Activated CD8-positive, alpha-beta memory T cell treated with anti-CD3 and anti-CD28 coated beads, Interleukin-2, amount 10 ng/mL, durations not matched to agents 7 days and 5 days (primary cell): ENCODE data around the gene SGK1. TPM values are rescaled to one million over a fixed set of nuclear protein-coding genes. Genes with fewer than 3 reads are reported as not detected.

Source experiments
- ATAC-seq: fragments of 150-1000 bp; cut with Tn5 transposase; one replicate; pipeline ENCODE4 v1.10.0; 2021; ENCODE audit warnings: moderate library complexity
- CTCF ChIA-PET: fragments of 350-600 bp; sonication (Branson Sonifier 250); formaldehyde crosslinking; loops from one replicate; lab custom pipeline; 2021; ENCODE audit warnings: antibody characterized with exemption; lab: Charles Lee
- DNase-seq: peaks from one replicate; pipeline ENCODE4 v3.0.0-alpha.2; 2020
- H3K27ac Mint-ChIP-seq: one replicate; pipeline ENCODE4 v1.8.0; 2021; ENCODE audit warnings: mild to moderate bottlenecking, mixed read lengths
- H3K27me3 Mint-ChIP-seq: one replicate; pipeline ENCODE4 v1.8.0; 2021; ENCODE audit warnings: mixed read lengths
- H3K36me3 Mint-ChIP-seq: one replicate; pipeline ENCODE4 v1.8.0; 2021; ENCODE audit warnings: mild to moderate bottlenecking, mixed read lengths
- H3K4me1 Mint-ChIP-seq: one replicate; pipeline ENCODE4 v1.8.0; 2021; ENCODE audit warnings: mixed read lengths
- H3K4me3 Mint-ChIP-seq: one replicate; pipeline ENCODE4 v1.8.0; 2021; ENCODE audit warnings: mild to moderate bottlenecking, moderate library complexity, mixed read lengths
- H3K9me3 Mint-ChIP-seq: one replicate; pipeline ENCODE4 v1.8.0; 2022; ENCODE audit warnings: low read depth, mixed read lengths
- total RNA-seq, 2 experiments: library from RNA; stranded (reverse); gene quantifications; one replicate each; pipeline ENCODE4 v1.2.3, GENCODE V29; 2021

SGK1 gene
- total RNA-seq, 2 experiments from 2014 or later, result 14.8 to 36.5 TPM

DNA sequence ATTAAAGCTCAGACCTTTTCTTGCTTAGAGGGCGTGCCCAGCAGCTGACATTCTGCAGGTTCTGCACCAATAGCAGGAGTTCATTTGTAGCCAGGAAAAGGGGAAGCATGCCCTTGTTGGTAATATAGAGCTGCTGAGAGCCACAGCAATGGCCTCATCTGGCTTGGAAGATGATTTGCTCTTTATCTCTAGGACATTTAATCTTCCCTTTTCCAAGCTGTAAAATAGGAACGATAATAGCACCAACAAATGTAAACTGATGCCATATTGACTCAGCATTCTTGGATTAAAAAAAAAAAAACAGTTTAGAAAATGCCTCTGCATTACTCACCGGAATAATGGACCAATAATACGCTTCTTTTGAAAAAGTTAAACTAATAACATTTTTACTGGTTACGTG, 172.1 kb downstream of the SGK1 start:
- H3K4me3 Mint-ChIP-seq, result no peak overlapping the region
- H3K9me3 Mint-ChIP-seq, result no peaks in the 10 kb centered on the region
- ATAC-seq (no peak), DNase-seq (no peak)
- peaks cover 6% of the 10 kb centered on the region for H3K27me3 Mint-ChIP-seq
- no peaks in the 10 kb centered on the region for H3K4me1 Mint-ChIP-seq
- CTCF ChIA-PET, result interaction anchor here (1.3 to 2.4 kb wide), 2 partner anchors 8 to 93 kb away, joined by 3 to 8 read pairs; partner anchors contain the start of gene SLC2A12
- no peaks in the 10 kb centered on the region for H3K36me3 Mint-ChIP-seq
- H3K27ac Mint-ChIP-seq, result no peak overlapping the region

GRCh38 chr6:134138226-134138975, 179.5 kb downstream of the SGK1 start:
- H3K27ac Mint-ChIP-seq, result no peak overlapping the region
- DNase-seq, result no peak
- no peaks in the 10 kb centered on the region for H3K4me1 Mint-ChIP-seq
- no peak overlapping the region for H3K4me3 Mint-ChIP-seq
- H3K9me3 Mint-ChIP-seq, result no peaks in the 10 kb centered on the region
- peaks cover 7% of the 10 kb centered on the region for H3K27me3 Mint-ChIP-seq
- CTCF ChIA-PET, result interaction anchor here (0.7 to 1.2 kb wide), 2 partner anchors 15 to 41 kb away, joined by 4 read pairs; no protein-coding TSS in a partner anchor
- no peak for ATAC-seq
- no peaks in the 10 kb centered on the region for H3K36me3 Mint-ChIP-seq

DNA sequence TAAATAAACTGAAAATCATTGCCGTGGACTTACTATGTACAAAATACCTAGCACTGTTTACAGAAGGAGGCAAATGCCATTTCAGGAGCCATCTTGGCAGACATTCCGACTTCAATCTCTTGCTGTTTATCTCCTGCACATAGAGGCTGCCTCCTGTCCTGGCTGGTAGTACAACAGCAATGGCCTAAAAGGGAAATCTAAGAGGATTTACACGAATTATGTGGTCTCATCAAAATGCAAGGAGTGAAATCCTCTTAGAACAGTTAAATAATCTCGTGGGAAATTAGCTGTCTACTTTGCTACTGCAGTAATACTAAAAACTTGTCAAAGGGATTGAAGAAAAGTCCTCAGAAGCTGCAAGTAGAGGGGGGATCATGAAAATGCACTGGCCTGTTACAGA, 183.3 kb downstream of the SGK1 start:
- Mint-ChIP-seq H3K4me3 (no peak overlapping the region), H3K4me1 (no peaks in the 10 kb centered on the region), H3K27ac (no peak overlapping the region), H3K36me3 (peaks cover 3% of the 10 kb centered on the region), H3K27me3 (peaks cover 7% of the 10 kb centered on the region), H3K9me3 (peaks cover 14% of the 10 kb centered on the region)
- CTCF ChIA-PET, result no interaction called here
- ATAC-seq (no peak), DNase-seq (no peak)

GRCh38 chr6:134132494-134133141, 185.3 kb downstream of the SGK1 start:
- H3K27ac Mint-ChIP-seq, result no peak overlapping the region
- H3K4me1 Mint-ChIP-seq, result no peaks in the 10 kb centered on the region
- CTCF ChIA-PET, result interaction anchor here (0.6 to 1.6 kb wide), 5 partner anchors 9 to 1492 kb away, joined by 3 to 7 read pairs (median 4); no protein-coding TSS in a partner anchor
- H3K27me3 Mint-ChIP-seq, result peaks cover 6% of the 10 kb centered on the region
- DNase-seq (no peak), ATAC-seq (no peak)
- no peak overlapping the region for H3K4me3 Mint-ChIP-seq
- peaks cover 3% of the 10 kb centered on the region for H3K36me3 Mint-ChIP-seq
- H3K9me3 Mint-ChIP-seq, result peaks cover 14% of the 10 kb centered on the region

- CTCF ChIA-PET, result interaction anchor here (0.7 to 1.6 kb wide), 3 partner anchors 8 to 1493 kb away, joined by 3 to 7 read pairs (median 4); no protein-coding TSS in a partner anchor
- H3K27ac Mint-ChIP-seq, result no peak overlapping the region
- ATAC-seq (no peak), DNase-seq (no peak)
- H3K4me3 Mint-ChIP-seq, result no peak overlapping the region
- no peaks in the 10 kb centered on the region for H3K4me1 Mint-ChIP-seq
- peaks cover 3% of the 10 kb centered on the region for H3K36me3 Mint-ChIP-seq
- peaks cover 14% of the 10 kb centered on the region for H3K9me3 Mint-ChIP-seq
- no peaks in the 10 kb centered on the region for H3K27me3 Mint-ChIP-seq
Observed at GRCh38 chr6:134131530-134132139, 186.3 kb downstream of the SGK1 start.

GRCh38 chr6:134128146-134128545, 189.8 kb downstream of the SGK1 start:
- Mint-ChIP-seq H3K27ac (no peak overlapping the region), H3K36me3 (peaks cover 3% of the 10 kb centered on the region), H3K4me3 (no peak overlapping the region), H3K9me3 (peaks cover 14% of the 10 kb centered on the region), H3K27me3 (peaks cover 8% of the 10 kb centered on the region), H3K4me1 (no peaks in the 10 kb centered on the region)
- CTCF ChIA-PET, result interaction anchor here (2.0 kb wide), 1 partner anchor 17 kb away, joined by 9 read pairs; no protein-coding TSS in a partner anchor
- DNase-seq, result no peak
- no peak for ATAC-seq

DNA sequence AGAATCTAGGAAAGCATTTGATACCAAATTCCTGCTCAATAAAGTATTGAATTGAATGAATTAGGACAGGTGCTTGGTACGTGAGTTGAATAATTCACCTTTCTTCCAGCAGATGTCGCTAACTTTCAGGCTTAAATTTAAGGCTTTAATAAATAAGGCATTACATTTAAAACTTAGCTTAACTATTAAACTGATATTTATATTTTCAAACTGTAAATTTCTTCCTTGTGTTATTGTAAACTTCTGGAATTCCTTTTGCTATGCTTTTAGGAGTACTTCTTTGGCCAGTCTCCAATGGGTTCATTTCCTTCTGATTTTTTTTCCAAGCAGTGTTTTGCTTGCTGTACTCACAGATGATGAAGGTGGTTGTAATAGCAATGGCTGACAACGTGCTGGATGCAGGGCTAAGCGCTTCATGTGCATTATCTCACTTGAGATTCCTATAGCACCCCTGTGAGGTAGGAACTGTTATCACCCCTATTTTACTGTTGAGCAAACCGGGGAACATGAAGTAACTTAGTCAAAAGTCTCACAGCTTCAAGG, 194.2 kb downstream of the SGK1 start:
- CTCF ChIA-PET, result interaction anchor here (0.6 to 3.0 kb wide), 23 partner anchors 9 to 817 kb away, joined by 3 to 22 read pairs (median 4); no protein-coding TSS in a partner anchor
- Mint-ChIP-seq H3K9me3 (no peaks in the 10 kb centered on the region), H3K27ac (no peak overlapping the region), H3K4me1 (no peaks in the 10 kb centered on the region), H3K27me3 (peaks cover 14% of the 10 kb centered on the region), H3K4me3 (no peak overlapping the region), H3K36me3 (no peaks in the 10 kb centered on the region)
- DNase-seq, result no peak
- ATAC-seq, result peak; percentile 39

GRCh38 chr6:134122775-134123174, 195.1 kb downstream of the SGK1 start:
- Mint-ChIP-seq H3K4me1 (peaks cover 1% of the 10 kb centered on the region), H3K27me3 (peaks cover 14% of the 10 kb centered on the region), H3K9me3 (no peaks in the 10 kb centered on the region), H3K4me3 (no peak overlapping the region), H3K27ac (no peak overlapping the region), H3K36me3 (no peaks in the 10 kb centered on the region)
- DNase-seq, result no peak
- no peak for ATAC-seq
- CTCF ChIA-PET, result interaction anchor here (0.6 to 3.0 kb wide), 10 partner anchors 9 to 817 kb away, joined by 3 to 22 read pairs (median 5); no protein-coding TSS in a partner anchor

- Mint-ChIP-seq H3K4me1 (peaks cover 9% of the 10 kb centered on the region), H3K27me3 (peaks cover 19% of the 10 kb centered on the region), H3K36me3 (no peaks in the 10 kb centered on the region), H3K4me3 (no peak overlapping the region), H3K9me3 (no peaks in the 10 kb centered on the region), H3K27ac (no peak overlapping the region)
- DNase-seq (no peak), ATAC-seq (no peak)
- CTCF ChIA-PET, result no interaction called here
Observed at GRCh38 chr6:134119486-134119885, 198.4 kb downstream of the SGK1 start.
